H1 (cell line): ENCODE results near the gene ACOD1. TPM values are rescaled to one million over a fixed set of nuclear protein-coding genes. Genes with fewer than 3 reads are reported as not detected.

Experiments
- CTCF ChIA-PET: fragments of 300-600 bp; sonication (Branson Sonifier 250); formaldehyde crosslinking; loops from one replicate; lab custom pipeline; 2021; ENCODE audit not compliant: partially characterized antibody; lab: Charles Lee
- POLR2A ChIA-PET: fragments of 300-600 bp; sonication (Branson Sonifier 250); formaldehyde crosslinking; loops from one replicate; lab custom pipeline; 2021; ENCODE audit warnings: inconsistent platforms; ENCODE audit not compliant: partially characterized antibody; lab: Charles Lee
- DNase-seq, 2 experiments: peaks; one replicate each; pipeline versions ENCODE4 v3.0.0 to v3.0.0-alpha.2; 2010 to 2022; ENCODE audit warnings: low spot score in 2 of 2, low read depth in 1 of 2, mixed read lengths in 1 of 2
- FAIRE-seq: peaks from 2 replicates; lab custom pipeline; 2011; peaks lifted over from hg19 to GRCh38; lab: Jason Lieb, UNC
- H2AFZ ChIP-seq: 2 replicates; pipeline ENCODE4 v1.8.1; 2012; ENCODE audit warnings: low read length, inconsistent platforms
- H2AK5ac ChIP-seq: 2 replicates; pipeline ENCODE4 v1.6.1; 2013; ENCODE audit warnings: low read depth, low read length
- H2BK120ac ChIP-seq: replicated peaks from 2 replicates; pipeline ENCODE3; 2013; ENCODE audit warnings: low read depth, low read length, inconsistent platforms
- H2BK12ac ChIP-seq: 2 replicates; pipeline ENCODE4 v1.6.1; 2013; ENCODE audit warnings: low read depth, low read length
- H2BK15ac ChIP-seq: 2 replicates; pipeline ENCODE4 v1.6.1; 2013; ENCODE audit warnings: low read length
- H2BK20ac ChIP-seq: 2 replicates; pipeline ENCODE4 v1.6.1; 2013; ENCODE audit warnings: low read length
- H2BK5ac ChIP-seq: 2 replicates; pipeline ENCODE4 v1.6.1; 2013; ENCODE audit warnings: low read depth, low read length
- H3K14ac ChIP-seq: 2 replicates; pipeline ENCODE4 v1.6.1; 2013; ENCODE audit warnings: inconsistent platforms; ENCODE audit not compliant: insufficient read length
- H3K18ac ChIP-seq: 2 replicates; pipeline ENCODE4 v1.6.1; 2013; ENCODE audit warnings: low read length; ENCODE audit errors: extremely low read depth
- H3K23ac ChIP-seq: 2 replicates; pipeline ENCODE4 v1.6.1; 2013; ENCODE audit warnings: inconsistent platforms; ENCODE audit not compliant: insufficient read length
- H3K23me2 ChIP-seq: 2 replicates; pipeline ENCODE4 v1.6.1; 2013; ENCODE audit warnings: low read depth, low read length
- H3K27ac ChIP-seq: 2 replicates; pipeline ENCODE4 v1.6.1; 2011; ENCODE audit warnings: low read depth, low read length, inconsistent platforms
- H3K27me3 ChIP-seq, 4 experiments: replicated peaks in 1 of 4; 1 replicate in 1 of 4; 2 replicates in 3 of 4; pipeline versions ENCODE4 v1.6.1 to v1.8.1; 2011 to 2013; ENCODE audit warnings: low read length in 3 of 4, mild to moderate bottlenecking in 3 of 4, inconsistent platforms in 2 of 4, mixed read lengths in 2 of 4, moderate library complexity in 1 of 4; ENCODE audit not compliant: control insufficient read depth in 3 of 4, insufficient read depth in 3 of 4; ENCODE audit errors: extremely low read depth in 1 of 4
- H3K36me3 ChIP-seq, 4 experiments: 2 replicates each; pipeline versions ENCODE4 v1.6.1 to v1.8.1; 2011 to 2013; ENCODE audit warnings: mild to moderate bottlenecking in 4 of 4, low read length in 3 of 4, moderate library complexity in 2 of 4, control low read depth in 1 of 4, inconsistent platforms in 1 of 4; ENCODE audit not compliant: insufficient read depth in 4 of 4, control insufficient read depth in 2 of 4
- H3K4ac ChIP-seq: replicated peaks from 2 replicates; pipeline ENCODE3; 2013; ENCODE audit warnings: low read length, low read depth, mixed read lengths, inconsistent platforms; ENCODE audit not compliant: insufficient read length
- H3K4me1 ChIP-seq, 4 experiments: replicated peaks in 1 of 4; 1 replicate in 1 of 4; 2 replicates in 3 of 4; pipeline versions ENCODE4 v1.6.1 to v1.8.1; 2011 to 2013; ENCODE audit warnings: low read length in 3 of 4, inconsistent platforms in 2 of 4, mixed read lengths in 1 of 4; ENCODE audit not compliant: insufficient read depth in 4 of 4, control insufficient read depth in 3 of 4
- H3K4me2 ChIP-seq, 2 experiments: 2 replicates each; pipeline versions ENCODE4 v1.6.1 to v1.8.1; 2011 to 2013; ENCODE audit warnings: low read depth in 2 of 2, low read length in 2 of 2, control low read depth in 1 of 2, inconsistent platforms in 1 of 2, mild to moderate bottlenecking in 1 of 2; ENCODE audit not compliant: insufficient read depth in 1 of 2
- H3K4me3 ChIP-seq, 4 experiments: fragments of 200-600, 300-600 bp in 1 of 4; sonication (generic), shearing (Covaris generic), sonication (Bioruptor Twin) in 1 of 4; 2 replicates each; pipeline versions ENCODE4 v1.5.1 to v1.8.1; 2011 to 2016; ENCODE audit warnings: low read length in 4 of 4, low read depth in 3 of 4, control low read depth in 2 of 4, inconsistent platforms in 2 of 4, mild to moderate bottlenecking in 2 of 4, mixed read lengths in 1 of 4, moderate library complexity in 1 of 4; ENCODE audit not compliant: insufficient read depth in 2 of 4; ENCODE audit errors: extremely low read depth in 1 of 4
- H3K56ac ChIP-seq: replicated peaks from 2 replicates; pipeline ENCODE3; 2013; ENCODE audit warnings: low read depth, mild to moderate bottlenecking, mixed read lengths, low read length, inconsistent platforms; ENCODE audit not compliant: insufficient read length
- H3K79me1 ChIP-seq: 2 replicates; pipeline ENCODE4 v1.6.1; 2013; ENCODE audit warnings: low read depth, low read length, control low read depth
- H3K79me2 ChIP-seq, 2 experiments: 2 replicates each; pipeline versions ENCODE4 v1.6.1 to v1.8.1; 2012 to 2013; ENCODE audit warnings: low read length in 2 of 2, mild to moderate bottlenecking in 2 of 2, inconsistent platforms in 1 of 2; ENCODE audit not compliant: insufficient read depth in 2 of 2, control insufficient read depth in 1 of 2
- H3K9ac ChIP-seq, 4 experiments: replicated peaks in 1 of 4; 1 replicate in 1 of 4; 2 replicates in 3 of 4; pipeline versions ENCODE4 v1.6.1 to v1.8.1; 2011 to 2013; ENCODE audit warnings: low read depth in 3 of 4, low read length in 3 of 4, control low read depth in 2 of 4, mild to moderate bottlenecking in 2 of 4, moderate library complexity in 2 of 4, inconsistent platforms in 1 of 4; ENCODE audit errors: extremely low read depth in 1 of 4
- H3K9me3 ChIP-seq, 2 experiments: 2 replicates each; pipeline versions ENCODE4 v1.6.1 to v1.8.1; 2012 to 2013; ENCODE audit warnings: mild to moderate bottlenecking in 2 of 2, moderate library complexity in 2 of 2, control low read depth in 1 of 2, inconsistent platforms in 1 of 2, low read depth in 1 of 2, low read length in 1 of 2, mixed read lengths in 1 of 2; ENCODE audit not compliant: insufficient read depth in 2 of 2
- H4K20me1 ChIP-seq, 2 experiments: replicated peaks in 1 of 2; 2 replicates each; pipeline versions ENCODE3 to v1.8.1; 2011 to 2013; ENCODE audit warnings: inconsistent platforms in 2 of 2, low read length in 2 of 2, mild to moderate bottlenecking in 1 of 2; ENCODE audit not compliant: insufficient read depth in 2 of 2, control insufficient read depth in 1 of 2
- H4K5ac ChIP-seq: 2 replicates; pipeline ENCODE4 v1.6.1; 2013; ENCODE audit warnings: low read length, low read depth, mixed read lengths, inconsistent platforms; ENCODE audit not compliant: insufficient read length
- H4K8ac ChIP-seq: 2 replicates; pipeline ENCODE4 v1.8.0; 2013; ENCODE audit warnings: mild to moderate bottlenecking, moderate library complexity, low read length, inconsistent platforms; ENCODE audit not compliant: insufficient read depth; ENCODE audit errors: extremely low read depth
- H4K91ac ChIP-seq: replicated peaks from 2 replicates; pipeline ENCODE3; 2013; ENCODE audit warnings: low read length, mixed read lengths, inconsistent platforms; ENCODE audit not compliant: insufficient read length
- BACH1 ChIP-seq: IDR thresholded peaks from 2 replicates; pipeline ENCODE4 v1.6.1; 2012; ENCODE audit warnings: low read length, improper control_type of control experiment
- BRCA1 ChIP-seq: IDR thresholded peaks from 2 replicates; pipeline ENCODE4 v1.6.1; 2012; ENCODE audit warnings: low read depth, low read length, improper control_type of control experiment
- CBX8 ChIP-seq: fragments of 300-800, 300-1000 bp; sonication (generic); IDR thresholded peaks from 2 replicates; pipeline ENCODE4 v1.7.1; 2016; ENCODE audit warnings: low read depth, low read length, borderline replicate concordance
- CREB1 ChIP-seq: IDR thresholded peaks from 2 replicates; pipeline ENCODE4 v1.6.1; 2012; ENCODE audit warnings: inconsistent platforms
- GABPA ChIP-seq: IDR thresholded peaks from 2 replicates; pipeline ENCODE4 v1.6.1; 2011; ENCODE audit warnings: mild to moderate bottlenecking, low read length, moderate library complexity, borderline replicate concordance; ENCODE audit not compliant: insufficient read depth
- NANOG ChIP-seq: IDR thresholded peaks from 2 replicates; pipeline ENCODE4 v1.6.1; 2011; ENCODE audit warnings: low read length, low read depth, mild to moderate bottlenecking, inconsistent platforms; ENCODE audit not compliant: insufficient read depth, poor library complexity, severe bottlenecking
- SUZ12 ChIP-seq: fragments of 200-600 bp; sonication (generic); IDR thresholded peaks from 2 replicates; pipeline ENCODE4 v1.6.1; 2012; ENCODE audit warnings: mild to moderate bottlenecking, inconsistent platforms, low read length, moderate library complexity, mixed read lengths
- WGBS, 2 experiments: shearing (Covaris generic) in 1 of 2; methylation state at CpG; one replicate each; pipeline versions ENCODE4 v1.1.6 to v1.1.7; 2013 to 2015; ENCODE audit warnings: low lambda C conversion rate in 2 of 2, mixed read lengths in 2 of 2, inconsistent platforms in 1 of 2, low coverage in 1 of 2, missing lambda C conversion rate in 1 of 2; ENCODE audit not compliant: insufficient replicate concordance in 2 of 2, insufficient coverage in 1 of 2, insufficient read length in 1 of 2; ENCODE audit errors: extremely low coverage in 1 of 2, missing lambda C conversion rate in 1 of 2; 5-methylcytosine and 5-hydroxymethylcytosine counted together
- polyA plus RNA-seq, 7 experiments: library from polyadenylated mRNA; depleted of rRNA in 3 of 7; stranded (reverse) in 5 of 7; unstranded in 2 of 7; fragments of >200 nt in 5 of 7; fragments of 200-250 nt in 2 of 7; gene quantifications; 1 replicate in 5 of 7; 2 replicates in 1 of 7; 4 replicates in 1 of 7; pipeline versions ENCODE4 v1.2.1 to v1.2.3, GENCODE V29; 2011 to 2013; ENCODE audit warnings: missing spikeins in 2 of 7, mixed read lengths in 2 of 7
- total RNA-seq: library from RNA; stranded (reverse); fragmentation: NEBNext Ultra II Directional; extraction: Animal tissue kit (Norgen Biotek cat#: 25700); gene quantifications from 2 replicates; pipeline ENCODE4 v1.2.1, GENCODE V29; 2021
- TF ChIP-seq, protein P1 (sequence below): IDR thresholded peaks from 2 replicates; pipeline ENCODE4 v1.6.1; 2012; ENCODE audit warnings: inconsistent platforms

ACOD1 gene
- total and polyA plus RNA-seq, 2 of the 8 experiments (the other 6 are each of a cell fraction or from before 2014, with no cell fraction given) = not detected

GRCh38 chr13:76944456-76944855, 3.9 kb upstream of the ACOD1 start:
- POLR2A ChIA-PET = no interaction called here
- no peaks in the 10 kb centered on the region for H3K9me3 ChIP-seq
- no peak overlapping the region for H2BK5ac ChIP-seq
- no peak overlapping the region for H2BK15ac ChIP-seq
- FAIRE-seq = no peak
- H3K27ac ChIP-seq = no peak overlapping the region
- no peak overlapping the region for H3K4ac ChIP-seq
- no peaks in the 10 kb centered on the region for H3K79me1 ChIP-seq
- H3K23ac ChIP-seq = no peak overlapping the region
- no peaks in the 10 kb centered on the region for H3K27me3 ChIP-seq
- DNase-seq = no peak
- no peak overlapping the region for H2BK120ac ChIP-seq
- H4K20me1 ChIP-seq = no peaks in the 10 kb centered on the region
- no peak overlapping the region for H2BK20ac ChIP-seq
- CTCF ChIA-PET = no interaction called here
- no peak overlapping the region for H3K9ac ChIP-seq
- H3K14ac ChIP-seq = no peak overlapping the region
- TF ChIP-seq SUZ12 (no peak), CBX8 (no peak), BRCA1 (no peak), CREB1 (no peak), BACH1 (no peak), NANOG (no peak), GABPA (no peak)
- TF ChIP-seq, protein P1, sequence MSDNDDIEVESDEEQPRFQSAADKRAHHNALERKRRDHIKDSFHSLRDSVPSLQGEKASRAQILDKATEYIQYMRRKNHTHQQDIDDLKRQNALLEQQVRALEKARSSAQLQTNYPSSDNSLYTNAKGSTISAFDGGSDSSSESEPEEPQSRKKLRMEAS = no peak
- H4K5ac ChIP-seq = no peak overlapping the region
- H4K8ac ChIP-seq = no peak overlapping the region
- H4K91ac ChIP-seq = no peak overlapping the region
- no peak overlapping the region for H2BK12ac ChIP-seq
- H3K56ac ChIP-seq = no peak overlapping the region
- H3K79me2 ChIP-seq = no peaks in the 10 kb centered on the region
- H3K4me2 ChIP-seq = no peak overlapping the region
- no peak overlapping the region for H2AFZ ChIP-seq
- no peaks in the 10 kb centered on the region; a peak in 1 of 8 replicates for H3K36me3 ChIP-seq
- 92% methylated on average over 4 of the region's 4 CpGs; no CpG with 5 or more reads in 1 of the 2 experiments for WGBS, 2 experiments
- no peaks in the 10 kb centered on the region for H3K23me2 ChIP-seq
- no peak overlapping the region for H2AK5ac ChIP-seq
- no peaks in the 10 kb centered on the region for H3K4me1 ChIP-seq
- H3K4me3 ChIP-seq = no peak overlapping the region
- H3K18ac ChIP-seq = no peak overlapping the region
